ENCODE results near the gene SGCA. TPM values are rescaled to one million over a fixed set of nuclear protein-coding genes. Genes with fewer than 3 reads are reported as not detected.

Gene SGCA
- total and polyA plus RNA-seq, 10 of the 15 experiments (the other 5 are each of a cell fraction or from before 2014, with no cell fraction given): 0.13 to 2.2 (median 0.50) TPM; not detected in 2

- intact Hi-C loops (cut with micrococcal nuclease; ENCODE audit: unreplicated experiment): loop anchor here (5.0 kb wide), 1 partner anchor 51 kb away; the partner anchor contains the start of gene PDK2
- BruUV-seq (replicated peaks): no TSS peak
- Histone ChIP-seq H3K4me3 (peak overlapping the region; percentile 95), H3K27ac (ENCODE audit: control insufficient read depth, insufficient read depth) (peak overlapping the region; percentile 89), H3K9ac (ENCODE audit: control insufficient read depth, insufficient read depth, low read length) (peak overlapping the region; percentile 92), H3K36me3 (ENCODE audit: control insufficient read depth in 2 of 2, insufficient read depth in 2 of 2, low read length in 1 of 2) (peaks cover 15 to 24% of the 10 kb centered on the region in 2 experiments), H3K4me2 (ENCODE audit: control insufficient read depth, insufficient read depth) (peak overlapping the region; percentile 96), H4K20me1 (ENCODE audit: control insufficient read depth, insufficient read depth) (peaks cover 4% of the 10 kb centered on the region), H3K79me2 (ENCODE audit: control insufficient read depth, insufficient read depth, low read length) (peaks cover 82% of the 10 kb centered on the region), H2AFZ (ENCODE audit: control insufficient read depth, low read depth, low read length) (no peak overlapping the region), H3K4me1 (ENCODE audit: control insufficient read depth, insufficient read depth, low read length) (peaks cover 48% of the 10 kb centered on the region), H3K27me3 (replicated peaks in 1 of 2; ENCODE audit: control insufficient read depth in 2 of 2, insufficient read depth in 2 of 2, low read length in 1 of 2) (no peaks in the 10 kb centered on the region), H3K9me3 (replicated peaks; ENCODE audit: control insufficient read depth, insufficient read depth, low read length) (no peaks in the 10 kb centered on the region)
- RAD21 ChIA-PET (ENCODE audit: unreplicated experiment): interaction anchor here (0.6 to 2.9 kb wide), 13 partner anchors 8 to 503 kb away, joined by 3 to 19 read pairs (median 4); partner anchors contain the start of genes SAMD14 and SGCA
- in situ Hi-C loops (cut with MboI): no loop called here
- WGBS (ENCODE audit: insufficient coverage, insufficient replicate concordance, low lambda C conversion rate, missing lambda C conversion rate): under 1% methylated on average over 16 of the region's 25 CpGs
- DNase-seq (ENCODE audit: low read depth, low spot score): peak; percentile 81
- CTCF ChIA-PET: interaction anchor here (1.0 to 9.3 kb wide), 7 partner anchors 9 to 54 kb away, joined by 6 to 99 read pairs (median 15); partner anchors contain the start of gene PDK2
- SMC1A ChIA-PET (ENCODE audit: uncharacterized antibody, unreplicated experiment): interaction anchor here (0.8 to 2.9 kb wide), 8 partner anchors 10 to 54 kb away, joined by 3 to 14 read pairs (median 6); partner anchors contain the start of gene PDK2
- POLR2A ChIA-PET: interaction anchor here (0.5 to 2.7 kb wide), 10 partner anchors 10 to 170 kb away, joined by 3 to 18 read pairs (median 4); partner anchors contain the start of gene SGCA
- FAIRE-seq: peak; percentile 91
- ATAC-seq: peak; percentile 61
- peak; percentile 84 to 86 for TF ChIP-seq EP300 (IDR thresholded peaks at IDR 0.05; ENCODE audit: borderline replicate concordance in 1 of 2, control insufficient read depth in 1 of 2, low read depth in 2 of 2, low read length in 2 of 2)
- peak; percentile 71; the same call in 1 of the 2 replicates for TF ChIP-seq CHD2 (IDR thresholded peaks at IDR 0.05; ENCODE audit: borderline replicate concordance, low read depth, low read length)
- TF ChIP-seq ETV6 (conservative IDR thresholded peaks at IDR 0.05 in 1 of 2, IDR thresholded peaks at IDR 0.05 in 1 of 2; ENCODE audit: borderline replicate concordance in 1 of 2, low read depth in 1 of 2): peak in 1 of 2 experiments; percentile 60; a peak in 2 of 4 replicates
- peak; percentile 91 for TF ChIP-seq RAD51 (IDR thresholded peaks at IDR 0.05)
- TF ChIP-seq RFX5 (IDR thresholded peaks at IDR 0.05; ENCODE audit: low read depth, low read length): no peak; the same call in 1 of the 2 replicates
- TF ChIP-seq JUNB (IDR thresholded peaks at IDR 0.05): peak; percentile 74
- peak; percentile 83 for TF ChIP-seq NR2F1 (conservative IDR thresholded peaks at IDR 0.05)
- peak in 1 of 2 experiments; percentile 51; a peak in 1 of 3 replicates for TF ChIP-seq EGR1 (IDR thresholded peaks at IDR 0.05; ENCODE audit: borderline replicate concordance in 1 of 2, low read depth in 2 of 2, low read length in 2 of 2)
- TF ChIP-seq BCL3 (IDR thresholded peaks at IDR 0.05; ENCODE audit: borderline replicate concordance, insufficient read depth, low read depth, low read length, poor library complexity, severe bottlenecking): peak; percentile 79
- TF ChIP-seq ZNF217 (IDR thresholded peaks at IDR 0.05): 0 out of 2 replicates have a peak, but pooled peaks have one; percentile 38
- peak; percentile 73 for TF ChIP-seq POLR2AphosphoS5 (IDR thresholded peaks at IDR 0.05; ENCODE audit: low read length)
- 0 out of 2 replicates have a peak, but pooled peaks have one; percentile 26 for TF ChIP-seq MYB (IDR thresholded peaks at IDR 0.05; ENCODE audit: borderline replicate concordance, low read depth, low read length)
- peak; percentile 28; the same call in 1 of the 2 replicates for TF ChIP-seq ZNF592 (IDR thresholded peaks at IDR 0.05)
- TF ChIP-seq TCF7 (IDR thresholded peaks at IDR 0.05; ENCODE audit: borderline replicate concordance): no peak
- TF ChIP-seq WRNIP1 (IDR thresholded peaks at IDR 0.05; ENCODE audit: borderline replicate concordance, low read depth, low read length): no peak
- TF ChIP-seq LARP7 (IDR thresholded peaks at IDR 0.05): peak; percentile 59
These were observed 17.3 kb upstream of the SGCA start for GRCh38 chr17:50148226-50149090.

All from GM12878 (cell line).